ENCODE data around the gene BARX2. TPM values are rescaled to one million over a fixed set of nuclear protein-coding genes. Genes with fewer than 3 reads are reported as not detected.

Gene BARX2
- total and polyA plus RNA-seq, 12 donors, result 0.07 TPM; not detected in 11

- TF ChIP-seq POLR2A (IDR thresholded peaks at IDR 0.05), result no peak
- TF ChIP-seq CTCF (IDR thresholded peaks at IDR 0.05), result no peak
- 59 to 78% (median 66%) methylated on average over 5 of the region's 5 CpGs for WGBS, 4 donors
- Histone ChIP-seq H3K27ac (no peak overlapping the region), H3K36me3 (replicated peaks in 1 of 2) (no peaks in the 10 kb centered on the region), H3K4me1 (replicated peaks in 1 of 2) (no peaks in the 10 kb centered on the region), H3K27me3 (no peaks in the 10 kb centered on the region), H3K9me3 (replicated peaks in 1 of 3) (no peaks in the 10 kb centered on the region), H3K4me3 (no peak overlapping the region)
- no peak for DNase-seq
- intact Hi-C loops (cut with DNase I), result no loop called here
Observed at GRCh38 chr11:129408865-129409444, 33.3 kb downstream of the BARX2 start.

GRCh38 chr11:129410395-129410960 lies 34.8 kb downstream of the BARX2 start:
- H3K4me1 ChIP-seq (replicated peaks in 1 of 2), result no peaks in the 10 kb centered on the region
- H3K27me3 ChIP-seq, result no peaks in the 10 kb centered on the region
- 57 to 76% (median 69%) methylated on average over 3 of the region's 3 CpGs for WGBS, 4 donors
- no peak overlapping the region for H3K4me3 ChIP-seq
- TF ChIP-seq POLR2A (IDR thresholded peaks at IDR 0.05) (no peak), CTCF (IDR thresholded peaks at IDR 0.05) (no peak)
- H3K27ac ChIP-seq, result no peak overlapping the region
- no peaks in the 10 kb centered on the region for H3K9me3 ChIP-seq (replicated peaks in 1 of 3)
- intact Hi-C loops (cut with DNase I), result no loop called here
- H3K36me3 ChIP-seq (replicated peaks in 1 of 2), result no peaks in the 10 kb centered on the region
- DNase-seq, result no peak

- TF ChIP-seq POLR2A (IDR thresholded peaks at IDR 0.05), result no peak
- TF ChIP-seq CTCF (IDR thresholded peaks at IDR 0.05), result no peak
- intact Hi-C loops (cut with DNase I), result no loop called here
- WGBS, 4 donors, result 60 to 67% (median 61%) methylated on average over 4 of the region's 4 CpGs
- H3K4me3 ChIP-seq, result no peak overlapping the region
- no peaks in the 10 kb centered on the region for H3K36me3 ChIP-seq (replicated peaks in 1 of 2)
- no peak for DNase-seq
- H3K9me3 ChIP-seq (replicated peaks in 1 of 3), result no peaks in the 10 kb centered on the region
- no peaks in the 10 kb centered on the region for H3K4me1 ChIP-seq (replicated peaks in 1 of 2)
- H3K27me3 ChIP-seq, result no peaks in the 10 kb centered on the region
- H3K27ac ChIP-seq, result no peak overlapping the region
Observed at GRCh38 chr11:129412494-129412893, 36.8 kb downstream of the BARX2 start.

- 80 to 88% (median 85%) methylated on average over 5 of the region's 5 CpGs for WGBS, 4 donors
- no peak for TF ChIP-seq CTCF (IDR thresholded peaks at IDR 0.05)
- no peak for TF ChIP-seq POLR2A (IDR thresholded peaks at IDR 0.05)
Observed at GRCh38 chr11:129414144-129414872, 38.7 kb downstream of the BARX2 start.

More at GRCh38 chr11:129414144-129414872, 38.7 kb downstream of the BARX2 start:
- intact Hi-C loops (cut with DNase I), result no loop called here
- no peaks in the 10 kb centered on the region for H3K27me3 ChIP-seq
- DNase-seq, result no peak
- H3K9me3 ChIP-seq (replicated peaks in 1 of 3), result no peaks in the 10 kb centered on the region
- H3K27ac ChIP-seq, result no peak overlapping the region
- no peaks in the 10 kb centered on the region for H3K4me1 ChIP-seq (replicated peaks in 1 of 2)
- no peaks in the 10 kb centered on the region for H3K36me3 ChIP-seq (replicated peaks in 1 of 2)
- H3K4me3 ChIP-seq, result no peak overlapping the region

Data from adrenal gland (tissue), 12 donors.